H9 (cell line): ENCODE measurements around the gene RITA1. TPM values are rescaled to one million over a fixed set of nuclear protein-coding genes. Genes with fewer than 3 reads are reported as not detected.

Source experiments
- DNase-seq: peaks from one replicate; pipeline ENCODE4 v3.0.0-alpha.2; 2017
- H2AFZ ChIP-seq: one replicate; pipeline ENCODE4 v1.6.1; 2013; ENCODE audit warnings: mild to moderate bottlenecking, low read length, control low read depth, moderate library complexity
- H2AK5ac ChIP-seq: 2 replicates; pipeline ENCODE4 v1.6.1; 2013; ENCODE audit warnings: low read length, control low read depth, mixed read lengths; ENCODE audit not compliant: insufficient read length
- H2BK120ac ChIP-seq: one replicate; pipeline ENCODE4 v1.6.1; 2013; ENCODE audit warnings: low read depth, mild to moderate bottlenecking, low read length, control low read depth, inconsistent platforms; ENCODE audit not compliant: poor library complexity, severe bottlenecking
- H2BK12ac ChIP-seq: 2 replicates; pipeline ENCODE4 v1.6.1; 2013; ENCODE audit warnings: low read length, control low read depth, mixed read lengths, low read depth; ENCODE audit not compliant: insufficient read length
- H2BK15ac ChIP-seq: 2 replicates; pipeline ENCODE4 v1.6.1; 2013; ENCODE audit warnings: low read depth, low read length, control low read depth
- H2BK20ac ChIP-seq: one replicate; pipeline ENCODE4 v1.6.1; 2013; ENCODE audit warnings: low read depth, mild to moderate bottlenecking, low read length, control low read depth, inconsistent platforms; ENCODE audit not compliant: poor library complexity, severe bottlenecking
- H2BK5ac ChIP-seq: 2 replicates; pipeline ENCODE4 v1.6.1; 2013; ENCODE audit warnings: low read length, control low read depth, mixed read lengths; ENCODE audit not compliant: insufficient read length
- H3K14ac ChIP-seq: 2 replicates; pipeline ENCODE4 v1.6.1; 2013; ENCODE audit warnings: low read length, control low read depth; ENCODE audit not compliant: insufficient read depth
- H3K18ac ChIP-seq: 2 replicates; pipeline ENCODE4 v1.6.1; 2013; ENCODE audit warnings: low read depth, mild to moderate bottlenecking, mixed read lengths, low read length, control low read depth; ENCODE audit not compliant: insufficient read length
- H3K23ac ChIP-seq: 2 replicates; pipeline ENCODE4 v1.6.1; 2013; ENCODE audit warnings: low read length, control low read depth, mixed read lengths, low read depth; ENCODE audit not compliant: insufficient read length
- H3K23me2 ChIP-seq: 2 replicates; pipeline ENCODE4 v1.6.1; 2013; ENCODE audit warnings: low read depth, mild to moderate bottlenecking, mixed read lengths, low read length, control low read depth; ENCODE audit not compliant: insufficient read length, poor library complexity, severe bottlenecking
- H3K27ac ChIP-seq: 2 replicates; pipeline ENCODE4 v1.5.1; 2013; ENCODE audit warnings: low read length, control low read depth, mixed read lengths, low read depth; ENCODE audit not compliant: insufficient read length
- H3K27me3 ChIP-seq: 2 replicates; pipeline ENCODE4 v1.6.1; 2013; ENCODE audit warnings: low read length, control low read depth, inconsistent platforms; ENCODE audit not compliant: insufficient read depth
- H3K4ac ChIP-seq: 2 replicates; pipeline ENCODE4 v1.6.1; 2013; ENCODE audit warnings: low read depth, mild to moderate bottlenecking, control low read depth, inconsistent platforms, low read length, moderate library complexity
- H3K4me1 ChIP-seq: 2 replicates; pipeline ENCODE4 v1.6.1; 2013; ENCODE audit warnings: low read length, control low read depth, inconsistent platforms; ENCODE audit not compliant: insufficient read depth
- H3K4me2 ChIP-seq: 2 replicates; pipeline ENCODE4 v1.6.1; 2013; ENCODE audit warnings: low read length, control low read depth, mixed read lengths; ENCODE audit not compliant: insufficient read length, insufficient read depth
- H3K56ac ChIP-seq: 2 replicates; pipeline ENCODE4 v1.6.1; 2013; ENCODE audit warnings: low read depth, mild to moderate bottlenecking, mixed read lengths, low read length, control low read depth; ENCODE audit not compliant: insufficient read length
- H3K79me1 ChIP-seq: 2 replicates; pipeline ENCODE4 v1.6.1; 2013; ENCODE audit warnings: low read depth, mild to moderate bottlenecking, moderate library complexity, low read length, control low read depth, inconsistent platforms; ENCODE audit not compliant: insufficient read depth, poor library complexity, severe bottlenecking
- H3K79me2 ChIP-seq: 2 replicates; pipeline ENCODE4 v1.6.1; 2013; ENCODE audit warnings: low read length, control low read depth, inconsistent platforms; ENCODE audit not compliant: insufficient read depth
- H3K9ac ChIP-seq: 2 replicates; pipeline ENCODE4 v1.6.1; 2013; ENCODE audit warnings: low read length, control low read depth, mixed read lengths; ENCODE audit not compliant: insufficient read length; ENCODE audit errors: extremely low read depth
- H3K9me3 ChIP-seq: one replicate; pipeline ENCODE4 v1.6.1; 2013; ENCODE audit warnings: low read depth, low read length, inconsistent platforms; ENCODE audit not compliant: control insufficient read depth
- H3T11ph ChIP-seq: one replicate; pipeline ENCODE4 v1.6.1; 2013; ENCODE audit warnings: mild to moderate bottlenecking, low read length, control low read depth, inconsistent platforms
- H4K20me1 ChIP-seq: one replicate; pipeline ENCODE4 v1.6.1; 2013; ENCODE audit not compliant: control insufficient read depth, insufficient read length, insufficient read depth
- H4K5ac ChIP-seq: 2 replicates; pipeline ENCODE4 v1.6.1; 2013; ENCODE audit warnings: low read depth, mild to moderate bottlenecking, mixed read lengths, low read length, control low read depth; ENCODE audit not compliant: insufficient read length
- H4K8ac ChIP-seq: replicated peaks from 2 replicates; pipeline ENCODE4 v1.6.1; 2013; ENCODE audit warnings: low read length, control low read depth, mixed read lengths, low read depth; ENCODE audit not compliant: insufficient read length
- H4K91ac ChIP-seq: 2 replicates; pipeline ENCODE4 v1.6.1; 2013; ENCODE audit warnings: low read depth, mild to moderate bottlenecking, moderate library complexity, mixed read lengths, low read length, control low read depth; ENCODE audit not compliant: insufficient read length
- H3K27ac Mint-ChIP-seq, 3 experiments: 2 replicates in 2 of 3; 3 replicates in 1 of 3; pipeline ENCODE4 v1.8.0; 2020 to 2021; ENCODE audit warnings: mixed read lengths in 3 of 3, mild to moderate bottlenecking in 1 of 3, moderate library complexity in 1 of 3
- H3K27me3 Mint-ChIP-seq: 2 replicates; pipeline ENCODE4 v1.8.0; 2021; ENCODE audit warnings: low read depth, mild to moderate bottlenecking, moderate library complexity, mixed read lengths
- H3K36me3 Mint-ChIP-seq, 3 experiments: 2 replicates in 2 of 3; 3 replicates in 1 of 3; pipeline ENCODE4 v1.8.0; 2020 to 2021; ENCODE audit warnings: low read depth in 3 of 3, mixed read lengths in 3 of 3; ENCODE audit not compliant: insufficient read depth in 1 of 3
- H3K4me1 Mint-ChIP-seq, 2 experiments: 2 replicates each; pipeline ENCODE4 v1.8.0; 2020; ENCODE audit warnings: mixed read lengths in 2 of 2
- H3K4me3 Mint-ChIP-seq, 2 experiments: 2 replicates in 1 of 2; 3 replicates in 1 of 2; pipeline ENCODE4 v1.8.0; 2020 to 2021; ENCODE audit warnings: mild to moderate bottlenecking in 2 of 2, mixed read lengths in 2 of 2, moderate library complexity in 1 of 2
- H3K9me3 Mint-ChIP-seq, 2 experiments: 2 replicates in 1 of 2; 3 replicates in 1 of 2; pipeline ENCODE4 v1.8.0; 2020; ENCODE audit warnings: mild to moderate bottlenecking in 2 of 2, mixed read lengths in 2 of 2, moderate library complexity in 1 of 2
- CTCF ChIP-seq: fragments of 200-600 bp; sonication (generic); conservative IDR thresholded peaks from 3 replicates; pipeline ENCODE4 v1.8.0; 2021; ENCODE audit warnings: antibody characterized with exemption, mild to moderate bottlenecking
- WGBS: extraction: QIAGEN DNeasy Blood & Tissue Kit; methylation state at CpG from one replicate; pipeline ENCODE4 v1.1.7; 2013; ENCODE audit warnings: missing lambda C conversion rate, low lambda C conversion rate, mixed read lengths; ENCODE audit not compliant: insufficient read length; ENCODE audit errors: extremely low coverage; 5-methylcytosine and 5-hydroxymethylcytosine counted together
- total RNA-seq: library from RNA; stranded (reverse); gene quantifications from 2 replicates; pipeline ENCODE4 v1.2.1, GENCODE V29; 2021

The RITA1 gene
- total RNA-seq, 1 experiment from 2014 or later = 26.1 TPM

GRCh38 chr12:113238309-113238708 lies 52.8 kb downstream of the RITA1 start:
- Histone ChIP-seq H2BK15ac (no peak overlapping the region), H2AFZ (no peak overlapping the region), H4K20me1 (no peaks in the 10 kb centered on the region), H3K4me1 (peaks cover 1% of the 10 kb centered on the region; the same call in 1 of the 2 replicates), H4K91ac (no peak overlapping the region), H2BK12ac (no peak overlapping the region), H3T11ph (no peak overlapping the region), H3K4me2 (no peak overlapping the region), H3K79me2 (no peaks in the 10 kb centered on the region), H3K23ac (no peak overlapping the region), H3K56ac (no peak overlapping the region), H3K27ac (no peak overlapping the region), H2BK5ac (no peak overlapping the region), H3K9ac (no peak overlapping the region), H3K4ac (no peak overlapping the region), H3K27me3 (no peaks in the 10 kb centered on the region), H3K9me3 (no peaks in the 10 kb centered on the region), H4K5ac (no peak overlapping the region), H3K14ac (no peak overlapping the region), H3K23me2 (no peaks in the 10 kb centered on the region), H2BK20ac (no peak overlapping the region), H4K8ac (no peak overlapping the region), H3K79me1 (no peaks in the 10 kb centered on the region), H2BK120ac (no peak overlapping the region), H3K18ac (no peak overlapping the region), H2AK5ac (no peak overlapping the region)
- Mint-ChIP-seq H3K27ac (no peak overlapping the region), H3K4me3 (no peak overlapping the region), H3K4me1 (peaks cover 18 to 21% of the 10 kb centered on the region in 2 experiments), H3K36me3 (peaks cover 11 to 19% (median 12%) of the 10 kb centered on the region in 3 experiments; a peak in 6 of 7 replicates), H3K9me3 (no peaks in the 10 kb centered on the region; a peak in 1 of 5 replicates), H3K27me3 (no peaks in the 10 kb centered on the region)
- no peak for DNase-seq
- TF ChIP-seq CTCF = no peak
- WGBS = no CpG with 5 or more reads among the region's 3 CpGs
